ENCODE measurements around the gene FAAP20. TPM values are rescaled to one million over a fixed set of nuclear protein-coding genes. Genes with fewer than 3 reads are reported as not detected.

FAAP20 gene
- total RNA-seq, 1 experiment from 2014 or later, result 133 TPM

DNA sequence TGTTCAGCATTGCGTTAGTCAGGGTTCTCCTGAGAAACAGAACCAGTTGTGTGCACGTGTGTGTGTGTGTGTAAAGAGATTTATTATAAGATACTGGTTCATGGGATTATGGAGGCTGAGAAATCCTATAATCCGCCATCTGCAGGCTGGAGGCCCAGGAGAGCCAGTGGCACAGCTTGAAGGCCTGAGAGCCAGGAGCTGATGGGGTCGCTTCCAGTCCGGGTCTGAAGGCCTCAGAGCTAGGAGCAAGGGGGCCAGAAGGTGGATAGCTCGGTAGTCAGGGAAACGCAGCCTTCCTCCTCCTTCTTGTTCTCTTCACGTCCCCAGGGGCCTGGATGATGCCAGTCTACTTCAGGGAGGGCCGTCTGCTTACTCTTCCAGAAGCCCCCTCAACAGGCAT lies 37.7 kb downstream of the FAAP20 start (continued):
- TF ChIP-seq, protein P1, sequence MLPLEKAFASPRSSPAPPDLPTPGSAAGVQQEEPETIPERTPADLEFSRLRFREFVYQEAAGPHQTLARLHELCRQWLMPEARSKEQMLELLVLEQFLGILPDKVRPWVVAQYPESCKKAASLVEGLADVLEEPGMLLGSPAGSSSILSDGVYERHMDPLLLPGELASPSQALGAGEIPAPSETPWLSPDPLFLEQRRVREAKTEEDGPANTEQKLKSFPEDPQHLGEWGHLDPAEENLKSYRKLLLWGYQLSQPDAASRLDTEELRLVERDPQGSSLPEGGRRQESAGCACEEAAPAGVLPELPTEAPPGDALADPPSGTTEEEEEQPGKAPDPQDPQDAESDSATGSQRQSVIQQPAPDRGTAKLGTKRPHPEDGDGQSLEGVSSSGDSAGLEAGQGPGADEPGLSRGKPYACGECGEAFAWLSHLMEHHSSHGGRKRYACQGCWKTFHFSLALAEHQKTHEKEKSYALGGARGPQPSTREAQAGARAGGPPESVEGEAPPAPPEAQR (CRISPR knock-in tag; IDR thresholded peaks at IDR 0.05), result no peak
- TF ChIP-seq NFYB (CRISPR knock-in tag; conservative IDR thresholded peaks at IDR 0.05; ENCODE audit: low read depth), result no peak
- TF ChIP-seq, protein P2, sequence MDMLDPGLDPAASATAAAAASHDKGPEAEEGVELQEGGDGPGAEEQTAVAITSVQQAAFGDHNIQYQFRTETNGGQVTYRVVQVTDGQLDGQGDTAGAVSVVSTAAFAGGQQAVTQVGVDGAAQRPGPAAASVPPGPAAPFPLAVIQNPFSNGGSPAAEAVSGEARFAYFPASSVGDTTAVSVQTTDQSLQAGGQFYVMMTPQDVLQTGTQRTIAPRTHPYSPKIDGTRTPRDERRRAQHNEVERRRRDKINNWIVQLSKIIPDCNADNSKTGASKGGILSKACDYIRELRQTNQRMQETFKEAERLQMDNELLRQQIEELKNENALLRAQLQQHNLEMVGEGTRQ (CRISPR knock-in tag; IDR thresholded peaks at IDR 0.05), result no peak

- CTCF ChIA-PET, result no interaction called here
- Mint-ChIP-seq H3K4me1 (no peaks in the 10 kb centered on the region), H3K27ac (no peak overlapping the region), H3K36me3 (peaks cover 42% of the 10 kb centered on the region), H3K4me3 (no peak overlapping the region), H3K9me3 (peaks cover 10% of the 10 kb centered on the region), H3K27me3 (ENCODE audit: low read depth) (no peaks in the 10 kb centered on the region)
- TF ChIP-seq NFE2L1 (CRISPR knock-in tag; IDR thresholded peaks at IDR 0.05), result no peak
- TF ChIP-seq ZNF512 (CRISPR knock-in tag; IDR thresholded peaks at IDR 0.05; ENCODE audit: borderline replicate concordance), result no peak
- TF ChIP-seq NR3C1 (CRISPR knock-in tag; conservative IDR thresholded peaks at IDR 0.05; ENCODE audit: low read depth), result no peak
- TF ChIP-seq, protein P3, sequence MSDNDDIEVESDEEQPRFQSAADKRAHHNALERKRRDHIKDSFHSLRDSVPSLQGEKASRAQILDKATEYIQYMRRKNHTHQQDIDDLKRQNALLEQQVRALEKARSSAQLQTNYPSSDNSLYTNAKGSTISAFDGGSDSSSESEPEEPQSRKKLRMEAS (CRISPR knock-in tag; IDR thresholded peaks at IDR 0.05), result no peak
- no peak for TF ChIP-seq JAZF1 (CRISPR knock-in tag; IDR thresholded peaks at IDR 0.05)
- TF ChIP-seq ZNF532 (CRISPR knock-in tag; IDR thresholded peaks at IDR 0.05; ENCODE audit: borderline replicate concordance), result no peak
- TF ChIP-seq ARID4B (CRISPR knock-in tag; IDR thresholded peaks at IDR 0.05; ENCODE audit: borderline replicate concordance), result no peak
- TF ChIP-seq PRDM15 (CRISPR knock-in tag; IDR thresholded peaks at IDR 0.05), result no peak
- TF ChIP-seq FOXK1 (CRISPR knock-in tag; IDR thresholded peaks at IDR 0.05), result no peak
- TF ChIP-seq MYBL2 (CRISPR knock-in tag; IDR thresholded peaks at IDR 0.05), result no peak
- no peak for TF ChIP-seq NR1H2 (CRISPR knock-in tag; IDR thresholded peaks at IDR 0.05)
- TF ChIP-seq ZNF121 (CRISPR knock-in tag; IDR thresholded peaks at IDR 0.05), result no peak
- DNase-seq (ENCODE audit: low spot score), result no peak
- POLR2A ChIA-PET, result no interaction called here
- ATAC-seq, result no peak
These were observed 38.8 kb downstream of the FAAP20 start for GRCh38 chr1:2155788-2156187.

Data from WTC11 (cell line).